Esophagus muscularis mucosa (tissue), 4 donors: Measurements from ENCODE around the gene LILRA6. TPM values are rescaled to one million over a fixed set of nuclear protein-coding genes. Genes with fewer than 3 reads are reported as not detected.
"Not testable (repeated sequence)": the region's sequence is repeated elsewhere in the genome, so short reads cannot be mapped to it uniquely, and the experiment has no call there.

Experiments
- DNase-seq: peaks from one replicate; pipeline ENCODE4 v3.0.0-alpha.2; 2017; ENCODE audit errors: extremely low spot score
- H3K27ac ChIP-seq, 4 donors: fragments of 200-600 bp; sonication (generic); replicated peaks in 1 of 4; 1 replicate in 3 of 4; 2 replicates in 1 of 4; pipeline ENCODE4 v1.5.1; 2016 to 2019; ENCODE audit warnings: mild to moderate bottlenecking in 1 of 4
- H3K27me3 ChIP-seq, 4 donors: fragments of 200-600 bp; sonication (generic); one replicate each; pipeline versions ENCODE4 v1.5.1 to v1.6.0; 2016 to 2019
- H3K36me3 ChIP-seq, 4 donors: fragments of 200-600 bp; sonication (generic); one replicate each; pipeline ENCODE4 v1.5.1; 2016 to 2019
- H3K4me1 ChIP-seq, 4 donors: fragments of 200-600 bp; sonication (generic); one replicate each; pipeline ENCODE4 v1.5.1; 2016 to 2019
- H3K4me3 ChIP-seq, 4 donors: fragments of 200-600 bp; sonication (generic); 1 replicate in 2 of 4; 2 replicates in 2 of 4; pipeline ENCODE4 v1.5.1; 2016 to 2019; ENCODE audit warnings: mild to moderate bottlenecking in 4 of 4, moderate library complexity in 1 of 4
- H3K9me3 ChIP-seq, 4 donors: fragments of 200-600 bp; sonication (generic); 1 replicate in 3 of 4; 2 replicates in 1 of 4; pipeline ENCODE4 v1.5.1; 2016 to 2019
- EP300 ChIP-seq: sonication (generic); formaldehyde crosslinking; IDR thresholded peaks from one replicate; pipeline ENCODE4 v1.6.1; 2017; ENCODE audit warnings: antibody characterized with exemption
- POLR2A ChIP-seq: fragments of 450-650 bp; IDR thresholded peaks from one replicate; pipeline ENCODE4 v1.6.1; 2017; ENCODE audit warnings: antibody characterized with exemption, moderate library complexity, mild to moderate bottlenecking, low read depth
- POLR2AphosphoS5 ChIP-seq, 2 donors: sonication (generic); formaldehyde crosslinking; IDR thresholded peaks; one replicate each; pipeline ENCODE4 v1.6.1; 2017; ENCODE audit warnings: antibody characterized with exemption in 2 of 2
- WGBS: methylation state at CpG from one replicate; pipeline ENCODE4 v1.1.5; 2018; 5-methylcytosine and 5-hydroxymethylcytosine counted together
- intact Hi-C: fragments of 100-400 bp; cut with DNase I; formaldehyde crosslinking; loops from one replicate; pipeline ENCODE4 v1.15.1; 2023
- total RNA-seq, 4 donors: library from RNA; depleted of rRNA; stranded (reverse); fragments of >200 nt; gene quantifications; one replicate each; pipeline versions ENCODE4 v1.1.0 to v1.2.1, GENCODE V29; 2016
- TF ChIP-seq, protein P1 (sequence below), 3 experiments: fragments of 200-600 bp in 2 of 3; fragments of 450-650 bp in 1 of 3; sonication (generic) in 2 of 3; IDR thresholded peaks; one replicate each; pipeline ENCODE4 v1.5.1; 2017 to 2019; ENCODE audit warnings: antibody characterized with exemption in 3 of 3, mild to moderate bottlenecking in 2 of 3, moderate library complexity in 1 of 3

The LILRA6 gene
- total RNA-seq, 4 donors from 2014 or later = 0.86 to 2.9 (median 2.6) TPM

DNA sequence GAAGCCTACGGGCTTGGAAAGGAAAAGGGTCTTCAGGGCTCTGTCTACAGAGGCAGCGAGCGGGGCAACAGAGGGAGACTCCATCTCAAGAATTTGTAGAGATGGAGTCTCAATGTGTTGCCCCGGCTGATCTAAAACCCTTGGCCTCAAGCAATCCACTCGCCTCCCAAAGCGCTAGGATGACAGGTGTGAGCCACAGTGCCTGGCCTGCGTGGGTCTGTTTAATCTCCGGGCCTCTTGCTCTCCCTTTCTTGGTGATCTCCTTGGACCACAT lies 33.9 kb downstream of the LILRA6 start:
- H3K36me3 ChIP-seq = peaks cover 29 to 54% (median 48%) of the 10 kb centered on the region in 4 donors
- no peaks in the 10 kb centered on the region for H3K9me3 ChIP-seq
- no peak for DNase-seq
- peak overlapping the region; percentile 70 to 79 (median 76) for H3K27ac ChIP-seq
- intact Hi-C loops = no loop called here
- H3K4me1 ChIP-seq = peaks cover 60 to 68% (median 68%) of the 10 kb centered on the region in 4 donors
- WGBS = 63% methylated on average over 8 of the region's 8 CpGs
- TF ChIP-seq POLR2AphosphoS5 (IDR thresholded peaks at IDR 0.05) = no peak
- TF ChIP-seq, protein P1, sequence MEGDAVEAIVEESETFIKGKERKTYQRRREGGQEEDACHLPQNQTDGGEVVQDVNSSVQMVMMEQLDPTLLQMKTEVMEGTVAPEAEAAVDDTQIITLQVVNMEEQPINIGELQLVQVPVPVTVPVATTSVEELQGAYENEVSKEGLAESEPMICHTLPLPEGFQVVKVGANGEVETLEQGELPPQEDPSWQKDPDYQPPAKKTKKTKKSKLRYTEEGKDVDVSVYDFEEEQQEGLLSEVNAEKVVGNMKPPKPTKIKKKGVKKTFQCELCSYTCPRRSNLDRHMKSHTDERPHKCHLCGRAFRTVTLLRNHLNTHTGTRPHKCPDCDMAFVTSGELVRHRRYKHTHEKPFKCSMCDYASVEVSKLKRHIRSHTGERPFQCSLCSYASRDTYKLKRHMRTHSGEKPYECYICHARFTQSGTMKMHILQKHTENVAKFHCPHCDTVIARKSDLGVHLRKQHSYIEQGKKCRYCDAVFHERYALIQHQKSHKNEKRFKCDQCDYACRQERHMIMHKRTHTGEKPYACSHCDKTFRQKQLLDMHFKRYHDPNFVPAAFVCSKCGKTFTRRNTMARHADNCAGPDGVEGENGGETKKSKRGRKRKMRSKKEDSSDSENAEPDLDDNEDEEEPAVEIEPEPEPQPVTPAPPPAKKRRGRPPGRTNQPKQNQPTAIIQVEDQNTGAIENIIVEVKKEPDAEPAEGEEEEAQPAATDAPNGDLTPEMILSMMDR (IDR thresholded peaks at IDR 0.05) = no peak
- TF ChIP-seq POLR2A = no peak
- no peak for TF ChIP-seq EP300
- no peak overlapping the region for H3K4me3 ChIP-seq
- H3K27me3 ChIP-seq = no peaks in the 10 kb centered on the region

DNA sequence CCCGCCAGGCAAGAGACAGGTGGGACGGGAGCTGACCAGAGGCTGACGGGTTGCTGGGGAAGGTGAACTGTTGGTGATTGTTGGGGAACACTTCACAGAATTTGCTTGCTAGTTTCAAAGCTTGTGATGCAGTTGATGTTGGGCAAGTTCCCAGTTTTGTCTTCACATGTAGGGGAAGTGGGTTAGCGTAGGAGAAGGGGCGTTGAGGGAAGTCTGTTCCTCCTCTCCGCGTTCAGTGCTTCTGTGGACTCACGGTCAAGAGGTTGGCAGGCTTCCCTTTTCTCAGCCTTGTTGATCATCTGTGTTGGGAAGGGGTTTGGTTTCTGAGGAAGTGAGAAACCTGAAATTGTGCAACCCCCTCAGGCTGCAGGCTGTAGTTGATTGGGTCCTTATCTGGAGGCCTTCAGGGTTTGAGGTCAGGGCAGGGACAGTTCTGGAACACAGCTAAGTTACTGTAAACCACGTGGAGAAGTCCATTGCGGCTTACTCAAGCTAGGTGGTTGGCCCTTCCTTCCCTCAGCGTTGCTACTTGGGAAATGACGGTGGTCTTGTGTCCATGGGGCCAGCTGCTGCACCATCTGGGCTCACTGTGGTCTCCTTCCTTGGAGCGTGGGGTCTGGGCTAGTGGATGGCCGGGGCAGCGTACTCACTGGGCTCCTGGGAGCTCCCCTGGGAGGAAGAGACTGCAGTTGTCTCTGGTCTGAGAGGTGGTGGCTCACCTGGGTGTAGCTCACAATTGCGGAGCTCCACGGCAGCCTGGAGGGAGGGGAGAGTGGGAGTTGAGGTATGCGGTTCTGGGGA lies 34.4 kb downstream of the LILRA6 start:
- H3K36me3 ChIP-seq = peaks cover 35 to 60% (median 54%) of the 10 kb centered on the region in 4 donors

DNA sequence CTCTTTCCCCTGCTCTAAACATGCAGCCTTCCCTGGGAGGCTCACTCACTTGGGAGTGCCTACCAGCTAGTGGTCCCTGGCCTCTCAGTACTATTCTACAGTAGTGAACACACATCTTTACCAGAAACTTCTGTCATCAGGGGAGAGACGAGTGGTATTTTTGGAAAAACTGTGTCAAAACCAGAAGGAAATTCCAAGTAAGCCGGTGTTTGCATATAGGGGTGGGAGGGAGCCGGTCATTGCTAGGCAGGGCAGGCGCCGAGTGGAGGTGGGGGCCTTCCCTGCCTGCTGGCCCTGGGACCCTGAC lies 35.0 kb downstream of the LILRA6 start:
- DNase-seq = no peak
- intact Hi-C loops = no loop called here
- WGBS = 76% methylated on average over 5 of the region's 5 CpGs

More for the DNA sequence above, 34.4 kb downstream of the LILRA6 start:
- no peak overlapping the region for H3K4me3 ChIP-seq
- DNase-seq = peak; percentile 92
- peaks cover 65 to 74% (median 73%) of the 10 kb centered on the region in 4 donors for H3K4me1 ChIP-seq
- WGBS = 58% methylated on average over 12 of the region's 18 CpGs
- TF ChIP-seq EP300 (peak; percentile 41), POLR2AphosphoS5 (IDR thresholded peaks at IDR 0.05) (peak in 1 of 2 donors; percentile 44), POLR2A (no peak)
- TF ChIP-seq, protein P1 (IDR thresholded peaks at IDR 0.05) = no peak
- H3K9me3 ChIP-seq = no peaks in the 10 kb centered on the region
- H3K27me3 ChIP-seq = no peaks in the 10 kb centered on the region
- intact Hi-C loops = no loop called here
- H3K27ac ChIP-seq = peak overlapping the region; percentile 70 to 79 (median 76)

DNA sequence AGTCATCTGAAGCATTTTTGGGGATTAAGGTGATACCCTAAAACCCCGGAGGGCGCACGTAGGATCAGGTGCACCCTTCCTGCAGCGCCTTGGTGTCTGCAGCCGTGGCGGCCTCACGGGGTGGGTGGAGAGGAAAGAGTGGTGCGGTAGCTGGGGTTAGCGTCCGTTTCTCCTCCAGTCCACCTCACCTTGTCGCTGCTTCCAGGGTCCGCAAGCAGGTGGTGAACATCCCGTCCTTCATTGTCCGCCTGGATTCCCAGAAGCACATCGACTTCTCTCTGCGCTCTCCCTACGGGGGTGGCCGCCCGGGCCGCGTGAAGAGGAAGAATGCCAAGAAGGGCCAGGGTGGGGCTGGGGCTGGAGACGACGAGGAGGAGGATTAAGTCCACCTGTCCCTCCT lies 35.4 kb downstream of the LILRA6 start:
- H3K4me3 ChIP-seq, intact Hi-C loops, DNase-seq, H3K9me3 ChIP-seq, H3K27me3 ChIP-seq: not testable (repeated sequence)
- Histone ChIP-seq H3K27ac (peak overlapping the region; percentile 12 to 67 (median 56)), H3K4me1 (peaks cover 75 to 84% (median 83%) of the 10 kb centered on the region in 4 donors), H3K36me3 (peaks cover 45 to 70% (median 64%) of the 10 kb centered on the region in 4 donors)
- WGBS = 82% methylated on average over 12 of the region's 23 CpGs

More for the DNA sequence above, 35.0 kb downstream of the LILRA6 start:
- Histone ChIP-seq H3K4me3 (no peak overlapping the region), H3K36me3 (peaks cover 40 to 65% (median 59%) of the 10 kb centered on the region in 4 donors), H3K9me3 (no peaks in the 10 kb centered on the region), H3K27ac (peak overlapping the region; percentile 12 to 67 (median 56)), H3K4me1 (peaks cover 71 to 79% (median 79%) of the 10 kb centered on the region in 4 donors), H3K27me3 (no peaks in the 10 kb centered on the region)
- TF ChIP-seq POLR2AphosphoS5 (IDR thresholded peaks at IDR 0.05) (no peak), EP300 (no peak), POLR2A (no peak)
- TF ChIP-seq, protein P1 (IDR thresholded peaks at IDR 0.05) = no peak

DNA sequence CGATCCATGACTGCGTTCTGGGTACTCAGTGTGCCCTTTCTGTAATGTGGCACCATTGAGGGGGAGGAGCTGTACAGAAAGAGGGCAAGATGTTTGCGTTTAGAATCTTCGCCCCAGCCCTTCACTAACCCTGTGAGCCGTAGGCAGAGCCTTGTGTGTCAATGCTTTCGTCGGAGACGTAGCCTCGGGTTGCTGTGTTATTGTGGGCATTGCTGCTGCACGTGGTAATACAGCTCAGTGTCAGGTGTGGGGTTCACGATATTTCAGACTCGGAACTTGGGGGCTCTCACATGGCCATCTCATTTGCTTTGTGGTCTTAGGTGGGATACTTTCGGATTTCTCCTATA lies 35.8 kb downstream of the LILRA6 start:
- Histone ChIP-seq H3K27me3 (no peaks in the 10 kb centered on the region), H3K4me1 (peaks cover 79 to 87% (median 87%) of the 10 kb centered on the region in 4 donors), H3K4me3 (peak overlapping the region in 1 of 4 donors; percentile 4), H3K27ac (peak overlapping the region; percentile 12 to 67 (median 56)), H3K36me3 (peaks cover 46 to 73% (median 67%) of the 10 kb centered on the region in 4 donors), H3K9me3 (no peaks in the 10 kb centered on the region)
- intact Hi-C loops = no loop called here
- TF ChIP-seq EP300 (no peak), POLR2A (no peak), POLR2AphosphoS5 (IDR thresholded peaks at IDR 0.05) (no peak)
- TF ChIP-seq, protein P1 (IDR thresholded peaks at IDR 0.05) = no peak
- WGBS = 73% methylated on average over 13 of the region's 13 CpGs
- DNase-seq = no peak
